Posterior vena cava (tissue), 2 donors: Measurements from ENCODE around the gene GIMAP1. TPM values are rescaled to one million over a fixed set of nuclear protein-coding genes. Genes with fewer than 3 reads are reported as not detected.

Source experiments
- DNase-seq: peaks from one replicate; pipeline ENCODE4 v3.0.0-alpha.2; 2020; ENCODE audit warnings: low spot score
- intact Hi-C, 2 donors: fragments of 100-400 bp; cut with DNase I; formaldehyde crosslinking; loops; one replicate each; pipeline versions ENCODE4 v1.14.1 to v1.14.2; 2022 to 2023
- total RNA-seq, 2 donors: library from RNA; stranded (reverse); fragmentation: NEBNext Ultra II Directional; extraction: Animal tissue kit (Norgen Biotek cat#: 25700); gene quantifications; one replicate each; pipeline ENCODE4 v1.2.1, GENCODE V29; 2021
- donor health status: DM: yes; HTN: yes; CAD: no.
- donor health status: DM: yes; HTN: yes; CAD: no.

The GIMAP1 gene
- total RNA-seq, 2 donors from 2014 or later, result 3.3 to 5.4 TPM

GRCh38 chr7:150742286-150742968, 26.0 kb downstream of the GIMAP1 start:
- no peak for DNase-seq
- intact Hi-C loops, result no loop called here

GRCh38 chr7:150744041-150744656, 27.7 kb downstream of the GIMAP1 start:
- intact Hi-C loops, result no loop called here
- no peak for DNase-seq

GRCh38 chr7:150745086-150745485, 28.7 kb downstream of the GIMAP1 start:
- DNase-seq, result no peak
- intact Hi-C loops, result no loop called here

- intact Hi-C loops, result no loop called here
- DNase-seq, result no peak
These were observed 29.5 kb downstream of the GIMAP1 start for GRCh38 chr7:150745876-150746275.

GRCh38 chr7:150746921-150747320, 30.5 kb downstream of the GIMAP1 start:
- intact Hi-C loops, result no loop called here

GRCh38 chr7:150748376-150748775, 32.0 kb downstream of the GIMAP1 start:
- intact Hi-C loops, result no loop called here
- DNase-seq, result no peak

More at GRCh38 chr7:150746921-150747320, 30.5 kb downstream of the GIMAP1 start:
- no peak for DNase-seq

GRCh38 chr7:150751702-150752101, 35.3 kb downstream of the GIMAP1 start:
- DNase-seq, result no peak
- intact Hi-C loops, result no loop called here

GRCh38 chr7:150753239-150753638, 36.8 kb downstream of the GIMAP1 start:
- intact Hi-C loops, result no loop called here
- no peak for DNase-seq

GRCh38 chr7:150753826-150754603, 37.6 kb downstream of the GIMAP1 start:
- intact Hi-C loops, result no loop called here
- no peak for DNase-seq

- no peak for DNase-seq
- intact Hi-C loops, result no loop called here
These were observed 38.5 kb downstream of the GIMAP1 start for GRCh38 chr7:150754951-150755350.

- intact Hi-C loops, result no loop called here
- no peak for DNase-seq
These were observed 39.2 kb downstream of the GIMAP1 start for GRCh38 chr7:150755473-150756099.

GRCh38 chr7:150756166-150756565, 39.8 kb downstream of the GIMAP1 start:
- intact Hi-C loops, result no loop called here
- DNase-seq, result no peak

GRCh38 chr7:150756858-150757257, 40.4 kb downstream of the GIMAP1 start:
- intact Hi-C loops, result no loop called here
- no peak for DNase-seq

GRCh38 chr7:150759479-150759878, 43.1 kb downstream of the GIMAP1 start:
- intact Hi-C loops, result no loop called here
- no peak for DNase-seq

- intact Hi-C loops, result no loop called here
- no peak for DNase-seq
These were observed 49.9 kb downstream of the GIMAP1 start for GRCh38 chr7:150766334-150766709.

- no peak for DNase-seq
- intact Hi-C loops, result loop anchor here (10.0 kb wide), 2 partner anchors 85 to 105 kb away; partner anchors contain the start of gene AOC1 (in 1 of the 2)
These were observed 53.4 kb downstream of the GIMAP1 start for GRCh38 chr7:150769768-150770167.
